ENCODE measurements around the gene ISM2.

DNA sequence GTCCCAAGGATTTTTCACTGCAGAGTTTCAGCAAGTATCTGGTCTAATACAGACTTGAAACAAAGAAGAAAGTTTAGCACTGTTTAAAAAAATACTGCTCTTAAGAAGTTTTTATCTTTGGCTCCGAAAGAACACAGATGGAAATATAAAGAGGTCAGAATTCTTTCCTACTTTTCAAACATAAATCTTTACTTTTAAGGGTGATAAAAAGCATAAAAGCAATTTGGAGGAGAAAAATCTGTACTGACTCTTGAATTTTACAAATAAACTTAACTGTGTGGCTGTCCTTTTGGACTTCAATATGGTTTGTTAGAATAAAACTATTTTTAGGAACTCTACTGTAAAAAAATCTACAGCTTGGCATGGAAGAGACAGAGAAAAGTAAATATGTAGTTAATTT is 27.6 kb upstream of the ISM2 start:
- TF ChIP-seq, protein P1, sequence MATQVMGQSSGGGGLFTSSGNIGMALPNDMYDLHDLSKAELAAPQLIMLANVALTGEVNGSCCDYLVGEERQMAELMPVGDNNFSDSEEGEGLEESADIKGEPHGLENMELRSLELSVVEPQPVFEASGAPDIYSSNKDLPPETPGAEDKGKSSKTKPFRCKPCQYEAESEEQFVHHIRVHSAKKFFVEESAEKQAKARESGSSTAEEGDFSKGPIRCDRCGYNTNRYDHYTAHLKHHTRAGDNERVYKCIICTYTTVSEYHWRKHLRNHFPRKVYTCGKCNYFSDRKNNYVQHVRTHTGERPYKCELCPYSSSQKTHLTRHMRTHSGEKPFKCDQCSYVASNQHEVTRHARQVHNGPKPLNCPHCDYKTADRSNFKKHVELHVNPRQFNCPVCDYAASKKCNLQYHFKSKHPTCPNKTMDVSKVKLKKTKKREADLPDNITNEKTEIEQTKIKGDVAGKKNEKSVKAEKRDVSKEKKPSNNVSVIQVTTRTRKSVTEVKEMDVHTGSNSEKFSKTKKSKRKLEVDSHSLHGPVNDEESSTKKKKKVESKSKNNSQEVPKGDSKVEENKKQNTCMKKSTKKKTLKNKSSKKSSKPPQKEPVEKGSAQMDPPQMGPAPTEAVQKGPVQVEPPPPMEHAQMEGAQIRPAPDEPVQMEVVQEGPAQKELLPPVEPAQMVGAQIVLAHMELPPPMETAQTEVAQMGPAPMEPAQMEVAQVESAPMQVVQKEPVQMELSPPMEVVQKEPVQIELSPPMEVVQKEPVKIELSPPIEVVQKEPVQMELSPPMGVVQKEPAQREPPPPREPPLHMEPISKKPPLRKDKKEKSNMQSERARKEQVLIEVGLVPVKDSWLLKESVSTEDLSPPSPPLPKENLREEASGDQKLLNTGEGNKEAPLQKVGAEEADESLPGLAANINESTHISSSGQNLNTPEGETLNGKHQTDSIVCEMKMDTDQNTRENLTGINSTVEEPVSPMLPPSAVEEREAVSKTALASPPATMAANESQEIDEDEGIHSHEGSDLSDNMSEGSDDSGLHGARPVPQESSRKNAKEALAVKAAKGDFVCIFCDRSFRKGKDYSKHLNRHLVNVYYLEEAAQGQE (IDR thresholded peaks at IDR 0.05; ENCODE audit: insufficient replicate concordance, low read depth): no peak
- TF ChIP-seq, protein P2, sequence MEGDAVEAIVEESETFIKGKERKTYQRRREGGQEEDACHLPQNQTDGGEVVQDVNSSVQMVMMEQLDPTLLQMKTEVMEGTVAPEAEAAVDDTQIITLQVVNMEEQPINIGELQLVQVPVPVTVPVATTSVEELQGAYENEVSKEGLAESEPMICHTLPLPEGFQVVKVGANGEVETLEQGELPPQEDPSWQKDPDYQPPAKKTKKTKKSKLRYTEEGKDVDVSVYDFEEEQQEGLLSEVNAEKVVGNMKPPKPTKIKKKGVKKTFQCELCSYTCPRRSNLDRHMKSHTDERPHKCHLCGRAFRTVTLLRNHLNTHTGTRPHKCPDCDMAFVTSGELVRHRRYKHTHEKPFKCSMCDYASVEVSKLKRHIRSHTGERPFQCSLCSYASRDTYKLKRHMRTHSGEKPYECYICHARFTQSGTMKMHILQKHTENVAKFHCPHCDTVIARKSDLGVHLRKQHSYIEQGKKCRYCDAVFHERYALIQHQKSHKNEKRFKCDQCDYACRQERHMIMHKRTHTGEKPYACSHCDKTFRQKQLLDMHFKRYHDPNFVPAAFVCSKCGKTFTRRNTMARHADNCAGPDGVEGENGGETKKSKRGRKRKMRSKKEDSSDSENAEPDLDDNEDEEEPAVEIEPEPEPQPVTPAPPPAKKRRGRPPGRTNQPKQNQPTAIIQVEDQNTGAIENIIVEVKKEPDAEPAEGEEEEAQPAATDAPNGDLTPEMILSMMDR (IDR thresholded peaks at IDR 0.05; ENCODE audit: insufficient read depth, low read length): no peak
- TF ChIP-seq POLR2AphosphoS5 (IDR thresholded peaks at IDR 0.05; ENCODE audit: low read depth) (no peak), GABPA (IDR thresholded peaks at IDR 0.05; ENCODE audit: low read depth) (no peak), SPI1 (IDR thresholded peaks at IDR 0.05; ENCODE audit: borderline replicate concordance, low read depth) (no peak)

Measured in HL-60 (cell line).